GM23338 (cell line): ENCODE measurements around the gene CD46. TPM values are rescaled to one million over a fixed set of nuclear protein-coding genes. Genes with fewer than 3 reads are reported as not detected.

Source experiments
- ATAC-seq: fragments of 200-7000 bp; cut with Tn5 transposase; 3 replicates; pipeline ENCODE4 v1.9.1; 2020
- DNase-seq: peaks from one replicate; pipeline ENCODE4 v3.0.0-alpha.2; 2015; ENCODE audit warnings: low spot score
- H2AFZ ChIP-seq: fragments of 200-600 bp; sonication (generic); 2 replicates; pipeline ENCODE4 v1.8.0; 2016; ENCODE audit warnings: antibody characterized with exemption, mild to moderate bottlenecking, moderate library complexity
- H3F3A ChIP-seq: fragments of 200-600 bp; sonication (generic); replicated peaks from 2 replicates; pipeline ENCODE4 v1.8.0; 2017; ENCODE audit warnings: antibody characterized with exemption, mixed run types, low read depth
- H3K27ac ChIP-seq: fragments of 200-600 bp; sonication (generic); 2 replicates; pipeline ENCODE4 v1.6.1; 2016; ENCODE audit warnings: low read depth
- H3K27me3 ChIP-seq: fragments of 200-600 bp; sonication (generic); 2 replicates; pipeline ENCODE4 v1.8.0; 2016; ENCODE audit warnings: mild to moderate bottlenecking, mixed run types, moderate library complexity; ENCODE audit not compliant: insufficient read depth
- H3K36me3 ChIP-seq: fragments of 200-600 bp; sonication (generic); 2 replicates; pipeline ENCODE4 v1.8.0; 2016; ENCODE audit warnings: mild to moderate bottlenecking; ENCODE audit not compliant: insufficient read depth
- H3K4me1 ChIP-seq: fragments of 200-600 bp; sonication (generic); 2 replicates; pipeline ENCODE4 v1.8.0; 2016; ENCODE audit warnings: mild to moderate bottlenecking, moderate library complexity; ENCODE audit not compliant: insufficient read depth
- H3K4me2 ChIP-seq: fragments of 200-600 bp; sonication (generic); 2 replicates; pipeline ENCODE4 v1.7.1; 2017; ENCODE audit warnings: mixed run types
- H3K4me3 ChIP-seq: fragments of 200-600 bp; sonication (generic); 2 replicates; pipeline ENCODE4 v1.6.1; 2016; ENCODE audit warnings: mixed run types
- H3K79me2 ChIP-seq: fragments of 200-600 bp; sonication (generic); replicated peaks from 2 replicates; pipeline ENCODE4 v1.8.0; 2017; ENCODE audit warnings: mild to moderate bottlenecking; ENCODE audit not compliant: insufficient read depth
- H3K9me2 ChIP-seq: fragments of 200-600 bp; sonication (generic); 2 replicates; pipeline ENCODE4 v1.8.0; 2017; ENCODE audit not compliant: insufficient read depth
- H4K20me1 ChIP-seq: fragments of 200-600 bp; sonication (generic); replicated peaks from 2 replicates; pipeline ENCODE4 v1.8.0; 2017; ENCODE audit warnings: mild to moderate bottlenecking; ENCODE audit not compliant: insufficient read depth
- H3K27ac Mint-ChIP-seq: 2 replicates; pipeline ENCODE4 v1.8.0; 2020; ENCODE audit warnings: inconsistent platforms, mild to moderate bottlenecking, moderate library complexity, mixed read lengths
- H3K27me3 Mint-ChIP-seq: 3 replicates; pipeline ENCODE4 v1.8.0; 2022; ENCODE audit warnings: low read depth, mild to moderate bottlenecking, moderate library complexity, mixed read lengths, inconsistent platforms; ENCODE audit not compliant: insufficient read depth, poor library complexity
- H3K36me3 Mint-ChIP-seq: 3 replicates; pipeline ENCODE4 v1.8.0; 2021; ENCODE audit warnings: low read depth, mild to moderate bottlenecking, inconsistent platforms, moderate library complexity, mixed read lengths
- H3K4me1 Mint-ChIP-seq: 3 replicates; pipeline ENCODE4 v1.8.0; 2020; ENCODE audit warnings: mild to moderate bottlenecking, inconsistent platforms, mixed read lengths
- H3K4me3 Mint-ChIP-seq: 3 replicates; pipeline ENCODE4 v1.8.0; 2021; ENCODE audit warnings: moderate library complexity, mild to moderate bottlenecking, inconsistent platforms, mixed read lengths
- H3K9me3 Mint-ChIP-seq: 3 replicates; pipeline ENCODE4 v1.8.0; 2020; ENCODE audit warnings: moderate library complexity, mild to moderate bottlenecking, inconsistent platforms, mixed read lengths
- CREB1 ChIP-seq: fragments of 250-450 bp; sonication (Bioruptor Pico); IDR thresholded peaks from 2 replicates; pipeline ENCODE4 v1.5.0; 2020; ENCODE audit warnings: low read depth, mild to moderate bottlenecking, moderate library complexity
- ETS1 ChIP-seq: IDR thresholded peaks from 2 replicates; pipeline ENCODE4 v1.6.1; 2016; ENCODE audit warnings: antibody characterized with exemption
- EZH2 ChIP-seq: fragments of 200-600 bp; sonication (generic); IDR thresholded peaks from one replicate; pipeline ENCODE4 v1.8.0; 2017; ENCODE audit warnings: antibody characterized with exemption, mild to moderate bottlenecking, low read depth; ENCODE audit not compliant: unreplicated experiment
- EZH2phosphoT487 ChIP-seq: fragments of 200-600 bp; sonication (generic); IDR thresholded peaks from one replicate; pipeline ENCODE4 v1.8.1; 2018; ENCODE audit warnings: antibody characterized with exemption; ENCODE audit not compliant: unreplicated experiment
- JUNB ChIP-seq: IDR thresholded peaks from one replicate; pipeline ENCODE4 v1.6.1; 2016; ENCODE audit warnings: antibody characterized with exemption; ENCODE audit not compliant: unreplicated experiment
- NANOG ChIP-seq: IDR thresholded peaks from 2 replicates; pipeline ENCODE4 v1.6.1; 2016; ENCODE audit warnings: antibody characterized with exemption, borderline replicate concordance
- POLR2AphosphoS5 ChIP-seq: IDR thresholded peaks from 2 replicates; pipeline ENCODE4 v1.6.1; 2016; ENCODE audit warnings: antibody characterized with exemption, low read depth
- REST ChIP-seq: IDR thresholded peaks from one replicate; pipeline ENCODE4 v1.6.1; 2018; ENCODE audit warnings: antibody characterized with exemption; ENCODE audit not compliant: unreplicated experiment
- STAT1 ChIP-seq: IDR thresholded peaks from one replicate; pipeline ENCODE4 v1.6.1; 2016; ENCODE audit warnings: antibody characterized with exemption; ENCODE audit not compliant: unreplicated experiment
- ZNF114 ChIP-seq: fragments of 250-450 bp; sonication (Bioruptor Pico); IDR thresholded peaks from 2 replicates; pipeline ENCODE4 v1.5.0; 2020; ENCODE audit warnings: mild to moderate bottlenecking, moderate library complexity
- ZNF331 ChIP-seq: fragments of 250-450 bp; sonication (Bioruptor Pico); IDR thresholded peaks from 2 replicates; pipeline ENCODE4 v1.5.0; 2020; ENCODE audit warnings: low read depth, mild to moderate bottlenecking, moderate library complexity
- polyA plus RNA-seq: library from polyadenylated mRNA; unstranded; fragments of >200 nt; fragmentation: Nextera tagmentation; extraction: Ambion mirVana; gene quantifications from 2 replicates; pipeline ENCODE4 v1.2.1, GENCODE V29; 2016
- total RNA-seq: library from RNA; depleted of rRNA; stranded (reverse); fragments of >200 nt; shearing (Covaris generic); gene quantifications from 2 replicates; pipeline ENCODE4 v1.2.3, GENCODE V29; 2014
- TF ChIP-seq, protein P1 (sequence below): fragments of 250-450 bp; sonication (Bioruptor Pico); IDR thresholded peaks from 2 replicates; pipeline ENCODE4 v1.5.0; 2020; ENCODE audit warnings: mild to moderate bottlenecking, moderate library complexity
- TF ChIP-seq, protein P2 (sequence below), 2 experiments: fragments of 200-600 bp in 1 of 2; sonication (generic) in 1 of 2; conservative IDR thresholded peaks; 2 replicates each; pipeline versions ENCODE4 v1.5.1 to v1.6.1; 2016 to 2017; ENCODE audit warnings: antibody characterized with exemption in 2 of 2, low read depth in 2 of 2, mild to moderate bottlenecking in 2 of 2, moderate library complexity in 1 of 2

CD46 gene
- total and polyA plus RNA-seq, 2 experiments from 2014 or later: 199 to 209 TPM

DNA sequence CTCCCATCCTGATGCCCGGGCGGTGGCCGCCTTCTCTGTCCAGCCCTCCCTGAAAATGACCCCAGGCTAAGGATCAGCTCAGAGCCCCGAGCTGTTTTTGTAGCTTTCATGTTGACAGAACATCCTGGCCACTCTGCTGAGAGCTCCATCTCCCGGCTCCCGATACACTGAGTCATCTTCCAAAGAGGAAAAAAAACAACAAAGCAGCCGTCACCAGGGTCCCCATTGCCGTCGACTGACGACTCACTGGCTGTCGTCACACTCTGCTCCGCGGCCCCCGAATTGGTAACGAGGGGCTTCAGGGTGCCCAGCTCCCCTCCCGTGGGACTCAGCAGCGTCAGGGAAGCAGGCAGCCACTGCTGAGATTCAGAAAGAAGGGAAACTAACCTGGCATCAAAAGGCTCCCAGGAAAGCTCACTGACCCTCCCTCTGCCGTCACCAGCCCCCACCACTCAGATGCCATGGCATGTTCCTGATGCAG lies 67.2 kb downstream of the CD46 start:
- H3K4me3 Mint-ChIP-seq: no peak overlapping the region
- no peaks in the 10 kb centered on the region for H3K79me2 ChIP-seq

More for the DNA sequence above, 67.2 kb downstream of the CD46 start:
- Histone ChIP-seq H3K9me2 (no peaks in the 10 kb centered on the region), H4K20me1 (no peaks in the 10 kb centered on the region), H3K4me3 (no peak overlapping the region), H3K27me3 (no peaks in the 10 kb centered on the region), H3K4me2 (no peak overlapping the region), H3F3A (no peaks in the 10 kb centered on the region), H3K4me1 (no peaks in the 10 kb centered on the region), H2AFZ (no peak overlapping the region), H3K27ac (no peak overlapping the region), H3K36me3 (no peaks in the 10 kb centered on the region)
- no peak overlapping the region for H3K27ac Mint-ChIP-seq
- no peak for DNase-seq
- no peaks in the 10 kb centered on the region for H3K9me3 Mint-ChIP-seq
- no peak for ATAC-seq
- peaks cover 14% of the 10 kb centered on the region for H3K27me3 Mint-ChIP-seq
- peaks cover 18% of the 10 kb centered on the region for H3K4me1 Mint-ChIP-seq
- TF ChIP-seq CREB1 (CRISPR knock-in tag): no peak
- no peak for TF ChIP-seq ZNF114 (CRISPR knock-in tag)
- no peak for TF ChIP-seq JUNB
- no peak for TF ChIP-seq POLR2AphosphoS5
- TF ChIP-seq, protein P1, sequence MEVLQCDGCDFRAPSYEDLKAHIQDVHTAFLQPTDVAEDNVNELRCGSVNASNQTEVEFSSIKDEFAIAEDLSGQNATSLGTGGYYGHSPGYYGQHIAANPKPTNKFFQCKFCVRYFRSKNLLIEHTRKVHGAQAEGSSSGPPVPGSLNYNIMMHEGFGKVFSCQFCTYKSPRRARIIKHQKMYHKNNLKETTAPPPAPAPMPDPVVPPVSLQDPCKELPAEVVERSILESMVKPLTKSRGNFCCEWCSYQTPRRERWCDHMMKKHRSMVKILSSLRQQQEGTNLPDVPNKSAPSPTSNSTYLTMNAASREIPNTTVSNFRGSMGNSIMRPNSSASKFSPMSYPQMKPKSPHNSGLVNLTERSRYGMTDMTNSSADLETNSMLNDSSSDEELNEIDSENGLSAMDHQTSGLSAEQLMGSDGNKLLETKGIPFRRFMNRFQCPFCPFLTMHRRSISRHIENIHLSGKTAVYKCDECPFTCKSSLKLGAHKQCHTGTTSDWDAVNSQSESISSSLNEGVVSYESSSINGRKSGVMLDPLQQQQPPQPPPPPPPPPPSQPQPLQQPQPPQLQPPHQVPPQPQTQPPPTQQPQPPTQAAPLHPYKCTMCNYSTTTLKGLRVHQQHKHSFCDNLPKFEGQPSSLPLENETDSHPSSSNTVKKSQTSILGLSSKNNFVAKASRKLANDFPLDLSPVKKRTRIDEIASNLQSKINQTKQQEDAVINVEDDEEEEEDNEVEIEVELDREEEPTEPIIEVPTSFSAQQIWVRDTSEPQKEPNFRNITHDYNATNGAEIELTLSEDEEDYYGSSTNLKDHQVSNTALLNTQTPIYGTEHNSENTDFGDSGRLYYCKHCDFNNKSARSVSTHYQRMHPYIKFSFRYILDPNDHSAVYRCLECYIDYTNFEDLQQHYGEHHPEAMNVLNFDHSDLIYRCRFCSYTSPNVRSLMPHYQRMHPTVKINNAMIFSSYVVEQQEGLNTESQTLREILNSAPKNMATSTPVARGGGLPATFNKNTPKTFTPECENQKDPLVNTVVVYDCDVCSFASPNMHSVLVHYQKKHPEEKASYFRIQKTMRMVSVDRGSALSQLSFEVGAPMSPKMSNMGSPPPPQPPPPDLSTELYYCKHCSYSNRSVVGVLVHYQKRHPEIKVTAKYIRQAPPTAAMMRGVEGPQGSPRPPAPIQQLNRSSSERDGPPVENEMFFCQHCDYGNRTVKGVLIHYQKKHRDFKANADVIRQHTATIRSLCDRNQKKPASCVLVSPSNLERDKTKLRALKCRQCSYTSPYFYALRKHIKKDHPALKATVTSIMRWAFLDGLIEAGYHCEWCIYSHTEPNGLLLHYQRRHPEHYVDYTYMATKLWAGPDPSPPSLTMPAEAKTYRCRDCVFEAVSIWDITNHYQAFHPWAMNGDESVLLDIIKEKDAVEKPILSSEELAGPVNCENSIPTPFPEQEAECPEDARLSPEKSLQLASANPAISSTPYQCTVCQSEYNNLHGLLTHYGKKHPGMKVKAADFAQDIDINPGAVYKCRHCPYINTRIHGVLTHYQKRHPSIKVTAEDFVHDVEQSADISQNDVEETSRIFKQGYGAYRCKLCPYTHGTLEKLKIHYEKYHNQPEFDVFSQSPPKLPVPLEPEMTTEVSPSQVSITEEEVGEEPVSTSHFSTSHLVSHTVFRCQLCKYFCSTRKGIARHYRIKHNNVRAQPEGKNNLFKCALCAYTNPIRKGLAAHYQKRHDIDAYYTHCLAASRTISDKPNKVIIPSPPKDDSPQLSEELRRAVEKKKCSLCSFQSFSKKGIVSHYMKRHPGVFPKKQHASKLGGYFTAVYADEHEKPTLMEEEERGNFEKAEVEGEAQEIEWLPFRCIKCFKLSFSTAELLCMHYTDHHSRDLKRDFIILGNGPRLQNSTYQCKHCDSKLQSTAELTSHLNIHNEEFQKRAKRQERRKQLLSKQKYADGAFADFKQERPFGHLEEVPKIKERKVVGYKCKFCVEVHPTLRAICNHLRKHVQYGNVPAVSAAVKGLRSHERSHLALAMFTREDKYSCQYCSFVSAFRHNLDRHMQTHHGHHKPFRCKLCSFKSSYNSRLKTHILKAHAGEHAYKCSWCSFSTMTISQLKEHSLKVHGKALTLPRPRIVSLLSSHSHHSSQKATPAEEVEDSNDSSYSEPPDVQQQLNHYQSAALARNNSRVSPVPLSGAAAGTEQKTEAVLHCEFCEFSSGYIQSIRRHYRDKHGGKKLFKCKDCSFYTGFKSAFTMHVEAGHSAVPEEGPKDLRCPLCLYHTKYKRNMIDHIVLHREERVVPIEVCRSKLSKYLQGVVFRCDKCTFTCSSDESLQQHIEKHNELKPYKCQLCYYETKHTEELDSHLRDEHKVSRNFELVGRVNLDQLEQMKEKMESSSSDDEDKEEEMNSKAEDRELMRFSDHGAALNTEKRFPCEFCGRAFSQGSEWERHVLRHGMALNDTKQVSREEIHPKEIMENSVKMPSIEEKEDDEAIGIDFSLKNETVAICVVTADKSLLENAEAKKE (CRISPR knock-in tag): no peak
- no peak for TF ChIP-seq ZNF331
- TF ChIP-seq ETS1: no peak
- TF ChIP-seq, protein P2, sequence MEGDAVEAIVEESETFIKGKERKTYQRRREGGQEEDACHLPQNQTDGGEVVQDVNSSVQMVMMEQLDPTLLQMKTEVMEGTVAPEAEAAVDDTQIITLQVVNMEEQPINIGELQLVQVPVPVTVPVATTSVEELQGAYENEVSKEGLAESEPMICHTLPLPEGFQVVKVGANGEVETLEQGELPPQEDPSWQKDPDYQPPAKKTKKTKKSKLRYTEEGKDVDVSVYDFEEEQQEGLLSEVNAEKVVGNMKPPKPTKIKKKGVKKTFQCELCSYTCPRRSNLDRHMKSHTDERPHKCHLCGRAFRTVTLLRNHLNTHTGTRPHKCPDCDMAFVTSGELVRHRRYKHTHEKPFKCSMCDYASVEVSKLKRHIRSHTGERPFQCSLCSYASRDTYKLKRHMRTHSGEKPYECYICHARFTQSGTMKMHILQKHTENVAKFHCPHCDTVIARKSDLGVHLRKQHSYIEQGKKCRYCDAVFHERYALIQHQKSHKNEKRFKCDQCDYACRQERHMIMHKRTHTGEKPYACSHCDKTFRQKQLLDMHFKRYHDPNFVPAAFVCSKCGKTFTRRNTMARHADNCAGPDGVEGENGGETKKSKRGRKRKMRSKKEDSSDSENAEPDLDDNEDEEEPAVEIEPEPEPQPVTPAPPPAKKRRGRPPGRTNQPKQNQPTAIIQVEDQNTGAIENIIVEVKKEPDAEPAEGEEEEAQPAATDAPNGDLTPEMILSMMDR (conservative IDR thresholded peaks at IDR 0.05; ENCODE audit: low read depth in 2 of 2): no peak
- TF ChIP-seq REST: no peak
- TF ChIP-seq EZH2phosphoT487: no peak
- TF ChIP-seq STAT1: no peak
- no peak for TF ChIP-seq EZH2
- TF ChIP-seq NANOG: no peak
- no peaks in the 10 kb centered on the region; the same call in 2 of the 3 replicates for H3K36me3 Mint-ChIP-seq
